ENCODE results near the gene PSAT1. TPM values are rescaled to one million over a fixed set of nuclear protein-coding genes. Genes with fewer than 3 reads are reported as not detected.

Gene PSAT1
- total RNA-seq, 2 donors from 2014 or later: 1.6 to 1.9 TPM

GRCh38 chr9:78324068-78324650 is 27.2 kb downstream of the PSAT1 start:
- no peaks in the 10 kb centered on the region for H3K36me3 ChIP-seq
- no peak overlapping the region for H3K4me3 ChIP-seq
- TF ChIP-seq CTCF (IDR thresholded peaks at IDR 0.05): no peak
- ATAC-seq (ENCODE audit: insufficient number of reproducible peaks, low FRiP score, low read depth): no peak
- H3K9me3 ChIP-seq: no peaks in the 10 kb centered on the region
- H3K4me1 ChIP-seq (ENCODE audit: control insufficient read depth in 1 of 2, low read depth in 2 of 2): no peaks in the 10 kb centered on the region
- DNase-seq (ENCODE audit: low spot score): no peak
- H3K27ac ChIP-seq: no peak overlapping the region
- no peaks in the 10 kb centered on the region for H3K27me3 ChIP-seq (replicated peaks; ENCODE audit: insufficient read depth)

- TF ChIP-seq CTCF (IDR thresholded peaks at IDR 0.05): no peak
- H3K27me3 ChIP-seq (replicated peaks; ENCODE audit: insufficient read depth): no peaks in the 10 kb centered on the region
- H3K4me1 ChIP-seq (ENCODE audit: control insufficient read depth in 1 of 2, low read depth in 2 of 2): no peaks in the 10 kb centered on the region
- H3K36me3 ChIP-seq: no peaks in the 10 kb centered on the region
- no peak for DNase-seq (ENCODE audit: low spot score)
- no peak overlapping the region for H3K4me3 ChIP-seq
- no peak overlapping the region for H3K27ac ChIP-seq
- ATAC-seq (ENCODE audit: insufficient number of reproducible peaks, low FRiP score, low read depth): no peak
- no peaks in the 10 kb centered on the region for H3K9me3 ChIP-seq
Observed at GRCh38 chr9:78324682-78325081, 27.8 kb downstream of the PSAT1 start.

GRCh38 chr9:78325343-78325742 is 28.4 kb downstream of the PSAT1 start:
- no peaks in the 10 kb centered on the region for H3K36me3 ChIP-seq
- H3K27me3 ChIP-seq (replicated peaks; ENCODE audit: insufficient read depth): no peaks in the 10 kb centered on the region
- H3K9me3 ChIP-seq: no peaks in the 10 kb centered on the region
- no peaks in the 10 kb centered on the region for H3K4me1 ChIP-seq (ENCODE audit: control insufficient read depth in 1 of 2, low read depth in 2 of 2)
- H3K27ac ChIP-seq: no peak overlapping the region
- DNase-seq (ENCODE audit: low spot score): no peak
- ATAC-seq (ENCODE audit: insufficient number of reproducible peaks, low FRiP score, low read depth): no peak
- no peak for TF ChIP-seq CTCF (IDR thresholded peaks at IDR 0.05)
- H3K4me3 ChIP-seq: no peak overlapping the region

- H3K27ac ChIP-seq: no peak overlapping the region
- no peaks in the 10 kb centered on the region for H3K9me3 ChIP-seq
- H3K4me3 ChIP-seq: no peak overlapping the region
- no peaks in the 10 kb centered on the region for H3K4me1 ChIP-seq (ENCODE audit: control insufficient read depth in 1 of 2, low read depth in 2 of 2)
- DNase-seq (ENCODE audit: low spot score): no peak
- TF ChIP-seq CTCF (IDR thresholded peaks at IDR 0.05): no peak
- no peaks in the 10 kb centered on the region for H3K27me3 ChIP-seq (replicated peaks; ENCODE audit: insufficient read depth)
- no peaks in the 10 kb centered on the region for H3K36me3 ChIP-seq
- ATAC-seq (ENCODE audit: insufficient number of reproducible peaks, low FRiP score, low read depth): no peak
Observed at GRCh38 chr9:78325846-78326360, 29.0 kb downstream of the PSAT1 start.

GRCh38 chr9:78326564-78326963 is 29.6 kb downstream of the PSAT1 start:
- Histone ChIP-seq H3K36me3 (no peaks in the 10 kb centered on the region), H3K27me3 (replicated peaks; ENCODE audit: insufficient read depth) (no peaks in the 10 kb centered on the region), H3K27ac (no peak overlapping the region), H3K9me3 (no peaks in the 10 kb centered on the region), H3K4me3 (no peak overlapping the region), H3K4me1 (ENCODE audit: control insufficient read depth in 1 of 2, low read depth in 2 of 2) (no peaks in the 10 kb centered on the region)
- ATAC-seq (ENCODE audit: insufficient number of reproducible peaks, low FRiP score, low read depth): no peak
- DNase-seq (ENCODE audit: low spot score): no peak
- no peak for TF ChIP-seq CTCF (IDR thresholded peaks at IDR 0.05)

All from thoracic aorta (tissue), 2 donors.